Activated effector memory CD4-positive, alpha-beta T cell treated with Interleukin-2 at 50 U/mL for 16 hours (primary cell): Measurements from ENCODE around the gene GALR2.

Experiments used
- DNase-seq: peaks from one replicate; pipeline ENCODE4 v3.0.0-alpha.2; 2020

GALR2 gene

DNA sequence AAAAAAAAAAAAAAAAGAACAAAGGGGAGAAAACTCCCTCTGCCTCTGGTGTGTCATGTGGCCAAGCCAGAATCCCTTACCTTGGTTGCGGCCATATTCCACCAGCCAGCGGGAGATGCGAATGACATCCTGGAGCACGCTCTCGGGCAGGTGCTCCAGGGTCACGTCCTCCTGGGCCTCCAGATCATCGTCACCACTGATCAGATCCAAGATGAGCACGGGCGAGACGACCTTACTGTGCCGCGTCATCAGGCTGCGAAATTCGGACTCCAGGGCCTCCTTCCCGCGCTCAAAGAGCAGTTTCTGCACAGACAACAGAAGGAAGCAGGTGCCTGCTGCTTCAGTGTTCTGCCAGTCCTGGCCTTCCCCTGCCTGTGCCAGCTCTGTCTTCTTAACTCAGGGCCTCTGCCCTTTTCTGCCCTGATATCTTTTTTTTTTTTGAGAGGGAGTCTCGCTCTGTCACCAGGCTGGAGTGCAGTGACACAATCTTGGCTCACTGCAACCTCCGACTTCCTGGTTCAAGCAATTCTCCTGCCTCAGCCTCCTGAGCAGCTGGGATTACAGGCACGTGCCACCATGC lies 23.2 kb downstream of the GALR2 start:
- DNase-seq: no peak

DNA sequence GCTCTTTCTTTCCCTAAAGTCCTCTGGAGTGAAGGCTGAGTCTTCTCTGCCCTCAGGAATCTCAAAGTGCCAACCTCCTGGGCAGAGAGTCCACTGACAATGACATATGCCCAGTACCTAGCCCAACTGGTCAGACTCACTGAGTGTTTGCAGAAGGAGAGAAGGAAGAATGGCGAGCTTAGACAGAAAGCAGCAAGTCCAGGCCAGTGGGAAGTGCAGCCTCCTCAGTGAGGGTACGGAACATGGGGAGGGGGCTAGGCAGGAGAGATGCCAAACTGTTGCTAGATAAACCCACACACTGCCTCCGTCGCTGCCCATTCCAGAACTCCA lies 28.3 kb downstream of the GALR2 start:
- no peak for DNase-seq

DNA sequence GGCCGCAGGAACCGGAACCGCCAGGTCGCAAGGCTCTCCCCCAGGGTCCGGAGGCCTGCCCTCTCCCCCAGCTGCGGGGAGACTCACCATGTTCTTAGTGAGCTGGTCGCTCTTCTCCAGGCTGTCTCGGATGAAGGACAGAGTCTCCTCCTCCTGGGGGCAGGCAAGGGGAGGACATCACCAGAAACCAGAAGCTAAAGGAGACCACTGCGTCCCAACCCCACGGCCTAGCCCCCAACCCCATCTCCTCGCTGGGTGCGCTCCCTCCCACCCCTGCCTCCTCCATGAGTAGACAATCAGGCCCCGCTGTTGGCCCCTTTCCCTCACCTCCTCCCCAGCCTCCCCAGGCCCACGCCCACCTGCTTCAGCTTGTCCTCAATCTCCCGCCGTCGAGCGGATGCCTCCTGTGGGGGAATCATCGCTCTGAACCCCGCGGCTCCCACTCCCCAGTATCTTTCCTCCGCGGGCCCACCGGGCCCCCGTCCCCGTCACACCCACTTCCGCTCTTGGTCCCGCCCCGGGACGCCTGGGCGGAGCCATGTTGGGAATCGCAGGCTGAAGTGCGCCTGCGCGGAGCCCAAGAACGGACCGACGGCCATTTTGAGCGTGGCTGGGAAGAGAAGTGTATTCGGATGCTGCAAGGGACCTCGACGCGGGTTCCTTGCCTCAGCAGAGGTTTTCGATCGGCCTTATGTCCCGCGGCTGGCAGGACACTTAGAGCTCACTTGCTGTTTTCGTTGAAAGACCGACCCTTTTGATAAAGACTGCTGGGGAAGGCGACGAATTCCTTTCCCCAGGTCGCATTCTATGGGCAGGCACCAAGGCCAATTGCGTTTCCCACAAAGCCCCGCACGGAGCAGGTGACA lies 28.9 kb downstream of the GALR2 start, which contains the start of gene EXOC7:
EXOC7 (minus strand) TSS at position 514 of the 866 bp plus-strand sequence; CDS start at position 419, 95 bp downstream.
- DNase-seq: peak; percentile 91

DNA sequence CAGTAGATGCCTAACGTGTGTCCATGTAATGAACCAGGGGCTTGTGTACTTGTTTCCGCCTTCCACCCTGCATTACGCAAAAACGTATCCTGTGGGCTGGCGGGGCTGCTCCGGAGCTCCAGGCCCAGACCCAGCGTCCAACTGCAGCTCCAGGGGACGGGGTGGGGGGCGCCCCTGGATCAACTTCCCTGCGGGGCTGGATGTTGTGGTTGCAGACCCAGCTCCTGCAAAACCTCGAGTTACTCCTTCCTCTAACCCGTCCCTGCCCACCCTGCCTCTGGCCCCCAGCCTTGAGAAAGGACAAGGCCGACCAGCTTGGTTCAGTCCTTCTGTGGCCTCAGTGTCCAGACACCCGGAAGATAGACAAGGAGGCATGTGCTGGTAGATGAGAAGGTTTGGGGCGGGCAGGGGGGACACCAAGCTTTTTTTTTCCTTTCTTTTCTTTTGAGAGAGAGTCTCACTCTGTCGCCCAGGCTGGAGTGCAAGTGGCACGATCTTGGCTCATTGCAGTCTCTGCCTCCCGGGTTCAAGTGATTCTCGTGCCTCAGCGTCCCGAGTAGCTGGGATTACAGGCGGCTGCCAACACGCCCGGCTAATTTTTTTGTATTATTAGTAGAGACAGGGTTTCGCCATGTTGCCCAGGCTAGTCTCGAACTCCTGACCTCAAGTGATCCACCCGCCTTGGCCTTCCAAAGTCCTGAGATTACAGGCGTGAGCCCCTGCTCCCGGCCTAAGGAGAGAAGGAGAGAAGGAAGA lies 29.7 kb downstream of the GALR2 start:
- DNase-seq: no peak

DNA sequence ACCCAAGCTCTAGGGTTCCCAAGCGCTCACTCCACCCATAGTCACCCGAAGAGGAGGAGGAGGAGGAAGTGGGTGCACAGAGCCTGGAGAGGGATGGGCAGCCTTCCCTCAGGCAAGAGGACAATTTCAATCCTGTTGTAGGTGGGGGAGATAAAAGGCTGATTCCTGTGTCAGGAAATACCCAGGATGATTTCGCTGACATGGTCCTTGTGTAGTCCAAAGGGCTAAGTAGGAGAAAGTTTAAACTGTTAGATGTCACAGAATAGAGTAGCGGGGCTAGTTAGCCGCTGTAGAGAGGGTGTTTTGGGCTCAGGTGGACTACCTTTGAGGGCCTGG lies 30.3 kb downstream of the GALR2 start:
- no peak for DNase-seq

DNA sequence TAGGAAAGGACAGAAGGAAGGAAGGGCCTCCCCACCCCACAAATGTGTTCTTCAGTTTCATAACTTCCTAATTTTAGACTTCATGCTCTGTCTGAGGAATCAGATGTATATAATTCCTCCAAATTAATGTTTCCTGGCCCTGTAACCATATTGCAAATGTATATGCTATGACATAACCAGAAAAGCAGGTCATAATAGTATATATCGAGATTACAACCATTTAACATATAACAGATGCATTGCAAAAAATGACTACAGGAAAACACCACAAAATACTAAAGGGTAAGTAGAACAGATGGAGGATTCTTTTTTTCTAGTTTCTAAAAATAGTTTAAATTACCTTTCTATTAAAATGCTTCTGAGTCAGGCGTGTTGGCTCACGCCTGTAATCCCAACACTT lies 32.1 kb downstream of the GALR2 start:
- no peak for DNase-seq

DNA sequence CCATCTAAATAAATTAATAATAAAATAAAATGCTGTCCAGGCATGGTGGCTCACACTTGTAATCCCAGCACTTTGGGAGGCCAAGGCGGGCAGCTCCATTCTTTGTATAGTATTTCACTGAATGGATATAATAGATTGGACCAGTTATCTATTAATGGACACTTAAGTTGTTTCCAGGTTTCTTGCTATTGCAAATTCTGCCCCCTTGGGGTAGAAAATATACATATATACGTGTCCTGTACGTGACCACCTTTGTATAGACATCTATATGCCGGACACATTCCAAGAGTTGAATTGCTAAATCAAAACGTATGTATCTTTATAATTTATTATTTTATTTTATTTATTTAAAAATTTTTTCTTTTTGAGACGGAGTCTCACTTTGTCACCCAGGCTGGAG lies 32.9 kb downstream of the GALR2 start:
- no peak for DNase-seq

DNA sequence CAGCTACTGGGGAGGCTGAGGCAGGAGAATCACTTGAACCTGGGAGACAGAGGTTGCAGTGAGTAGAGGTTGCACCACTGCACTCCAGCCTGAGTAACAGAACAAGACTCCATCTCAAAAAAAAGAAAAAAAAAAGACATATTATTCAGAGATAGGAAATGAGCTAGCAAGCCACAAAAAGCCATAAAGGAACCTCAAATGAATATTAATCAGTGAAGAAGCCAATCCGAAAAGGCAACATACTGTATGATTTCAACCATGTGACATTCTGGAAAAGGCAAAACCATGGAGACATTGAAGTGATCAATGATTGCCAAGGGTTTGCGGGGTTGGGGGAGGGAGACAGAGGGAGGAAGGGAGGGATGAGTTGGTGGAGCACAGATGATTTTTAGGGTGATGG lies 37.4 kb downstream of the GALR2 start:
- DNase-seq: no peak

DNA sequence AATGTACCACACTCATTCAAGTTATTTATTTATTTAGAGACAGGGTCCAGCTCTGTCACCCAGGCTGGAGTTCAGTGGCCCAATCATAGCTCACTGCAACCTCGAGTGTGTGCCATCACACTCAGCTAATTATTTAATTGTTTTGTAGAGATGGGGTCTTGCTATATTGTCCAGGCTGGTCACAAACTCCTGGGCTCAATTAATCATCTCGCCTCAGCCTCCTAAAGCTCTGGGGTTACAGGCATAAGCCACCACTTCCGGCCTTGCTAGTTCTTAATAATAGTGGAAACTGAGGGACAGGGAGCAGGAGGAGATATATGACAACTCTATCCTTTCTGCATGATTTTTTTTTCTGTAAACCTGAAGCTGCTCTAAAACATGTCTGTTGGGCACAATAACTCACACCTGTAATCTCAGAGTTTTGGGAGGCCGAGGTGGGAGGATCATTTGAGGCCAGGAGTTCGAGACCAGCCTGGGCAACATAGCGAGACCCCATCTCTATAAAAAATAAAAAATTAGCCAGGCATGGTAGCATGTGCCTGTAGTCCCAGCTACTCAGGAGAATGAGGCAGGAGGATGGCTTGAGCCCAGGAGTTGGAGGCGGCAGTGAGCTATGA lies 40.7 kb downstream of the GALR2 start:
- no peak for DNase-seq

DNA sequence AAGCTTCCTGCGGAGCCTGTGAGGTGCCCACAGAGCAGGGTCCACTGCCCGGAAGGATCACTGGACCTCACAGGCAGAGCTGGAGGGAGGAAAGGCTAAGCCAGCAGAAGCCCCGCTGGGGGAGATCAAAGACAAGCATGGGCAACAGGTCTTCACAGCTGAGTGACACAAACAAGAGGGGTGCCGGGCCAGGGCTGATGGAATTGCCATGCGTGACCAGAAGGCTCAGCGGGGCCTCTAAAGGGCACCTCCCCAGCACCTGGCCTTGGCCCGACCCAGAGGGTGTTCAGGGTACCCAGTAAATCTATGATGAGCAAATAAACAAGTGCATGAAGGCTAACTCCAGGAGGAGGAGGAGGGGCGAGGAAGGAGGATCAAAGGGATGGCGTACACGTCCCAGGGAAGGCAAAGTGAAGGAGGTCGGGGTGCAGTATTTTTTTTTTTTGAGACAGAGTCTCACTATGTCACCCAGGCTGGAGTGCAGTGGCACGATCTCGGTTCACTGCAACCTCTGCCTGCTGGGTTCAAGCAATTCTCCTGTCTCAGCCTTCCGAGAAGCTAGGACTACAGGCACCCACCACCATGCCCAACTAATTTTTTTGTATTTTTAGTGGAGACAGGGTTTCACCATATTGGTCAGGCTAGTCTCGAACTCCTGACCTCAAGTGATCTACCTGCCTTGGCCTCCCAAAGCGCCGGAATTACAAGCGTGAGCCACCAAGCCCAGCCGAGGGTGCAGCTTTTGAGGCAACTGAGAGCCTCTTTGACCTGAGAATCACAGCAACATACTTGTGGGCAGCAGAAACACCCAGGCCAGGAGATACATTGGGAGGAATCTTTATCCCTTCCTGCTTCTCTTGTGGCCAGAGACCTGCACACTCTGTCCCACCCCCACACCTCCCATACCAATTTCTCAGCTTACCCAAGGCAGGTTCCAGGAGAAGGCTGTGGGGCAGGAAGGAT lies 45.1 kb downstream of the GALR2 start:
- no peak for DNase-seq

DNA sequence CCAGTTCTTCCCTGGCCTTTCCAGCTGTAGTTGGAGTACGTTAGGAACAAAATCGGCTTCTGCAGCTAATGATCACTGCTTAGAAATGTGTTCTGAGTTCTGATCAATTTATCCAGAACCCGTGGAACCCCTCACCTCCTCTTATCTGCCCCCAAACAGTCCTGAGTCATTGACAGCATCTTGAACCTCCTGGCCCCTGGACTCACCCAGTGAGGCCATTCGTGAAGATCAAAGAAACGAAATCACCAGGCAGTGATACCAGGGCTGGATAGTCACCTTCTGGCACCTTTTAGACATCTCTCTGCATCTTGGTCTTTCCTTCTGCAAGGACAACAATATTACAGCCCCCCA lies 46.1 kb downstream of the GALR2 start:
- DNase-seq: no peak

DNA sequence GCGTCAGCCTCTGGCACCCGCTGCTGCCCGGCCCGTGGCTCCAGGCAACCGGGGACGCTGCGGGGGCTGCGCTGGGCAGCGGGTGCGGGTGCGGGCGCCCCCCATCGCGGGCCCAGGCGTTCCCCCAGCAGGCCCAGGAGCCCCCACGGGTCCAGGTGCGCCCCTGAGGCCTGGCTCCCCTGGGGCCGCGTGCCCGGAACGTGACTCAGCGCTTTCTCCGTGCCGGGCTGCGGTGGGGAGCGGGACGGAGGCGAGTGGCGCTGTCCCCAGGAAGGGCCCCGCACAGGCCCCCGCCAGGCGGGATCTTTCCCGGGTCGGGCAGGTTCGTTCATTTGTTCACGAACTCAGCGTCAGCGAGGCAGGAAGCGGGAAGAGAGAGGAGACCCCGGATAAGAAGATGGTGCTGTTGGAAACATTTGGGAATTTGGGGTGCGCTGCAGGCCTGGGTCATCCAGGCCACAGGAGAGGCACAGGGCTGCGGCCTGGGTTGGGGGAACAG lies 47.4 kb downstream of the GALR2 start:
- DNase-seq: no peak

DNA sequence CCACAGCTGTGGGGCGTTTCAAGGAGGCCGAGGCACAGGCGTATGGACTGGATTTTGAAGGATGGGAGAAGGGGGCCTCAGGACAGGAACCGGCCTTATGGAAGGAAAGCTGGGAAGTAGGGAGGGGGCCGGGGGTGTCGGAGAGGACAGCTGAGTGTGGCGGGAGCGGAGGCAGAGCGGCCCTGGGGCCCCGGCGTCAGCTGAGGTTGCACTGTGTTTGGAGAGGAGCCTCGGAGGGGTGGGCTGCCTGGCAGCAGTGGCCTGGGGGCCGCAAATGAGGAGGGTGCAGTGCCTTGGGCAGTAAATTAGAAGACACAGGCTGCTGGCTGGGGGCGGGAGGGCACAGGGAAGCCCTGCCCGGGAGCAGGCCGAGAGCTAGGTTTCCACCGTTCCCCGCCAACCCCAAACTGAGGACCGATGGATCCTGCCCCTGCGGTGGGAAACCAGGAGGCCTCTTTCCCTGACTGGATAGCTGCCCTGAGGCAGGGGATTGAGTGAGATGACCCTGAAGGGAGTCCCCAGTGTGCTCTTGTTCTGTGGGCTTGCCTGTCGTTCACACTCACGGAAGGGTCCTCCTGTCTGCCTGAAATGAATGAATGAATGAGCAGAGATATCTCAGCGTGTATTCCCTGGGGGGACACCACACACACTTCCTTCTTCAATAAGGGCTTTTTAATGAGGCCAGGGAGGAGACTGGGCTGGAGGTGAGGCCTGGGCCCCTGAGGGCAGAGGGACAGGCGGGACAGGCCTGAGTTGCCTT lies 48.0 kb downstream of the GALR2 start:
- DNase-seq: no peak

DNA sequence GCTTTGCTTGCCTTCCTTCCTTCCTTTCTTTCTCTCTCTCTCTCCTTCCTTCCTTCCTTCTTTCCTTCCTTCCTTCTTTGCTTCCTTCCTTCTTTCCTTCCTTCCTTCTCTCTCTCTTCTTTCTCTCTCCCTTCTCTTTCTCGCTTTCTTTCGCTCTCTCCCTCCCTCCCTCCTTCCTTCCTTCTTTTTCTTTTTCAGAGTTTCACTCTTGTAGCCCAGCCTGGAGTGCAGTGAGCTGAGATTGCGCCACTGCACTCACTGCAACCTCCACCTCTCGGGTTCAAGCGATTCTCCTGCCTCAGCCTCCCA lies 48.6 kb downstream of the GALR2 start:
- DNase-seq: no peak

DNA sequence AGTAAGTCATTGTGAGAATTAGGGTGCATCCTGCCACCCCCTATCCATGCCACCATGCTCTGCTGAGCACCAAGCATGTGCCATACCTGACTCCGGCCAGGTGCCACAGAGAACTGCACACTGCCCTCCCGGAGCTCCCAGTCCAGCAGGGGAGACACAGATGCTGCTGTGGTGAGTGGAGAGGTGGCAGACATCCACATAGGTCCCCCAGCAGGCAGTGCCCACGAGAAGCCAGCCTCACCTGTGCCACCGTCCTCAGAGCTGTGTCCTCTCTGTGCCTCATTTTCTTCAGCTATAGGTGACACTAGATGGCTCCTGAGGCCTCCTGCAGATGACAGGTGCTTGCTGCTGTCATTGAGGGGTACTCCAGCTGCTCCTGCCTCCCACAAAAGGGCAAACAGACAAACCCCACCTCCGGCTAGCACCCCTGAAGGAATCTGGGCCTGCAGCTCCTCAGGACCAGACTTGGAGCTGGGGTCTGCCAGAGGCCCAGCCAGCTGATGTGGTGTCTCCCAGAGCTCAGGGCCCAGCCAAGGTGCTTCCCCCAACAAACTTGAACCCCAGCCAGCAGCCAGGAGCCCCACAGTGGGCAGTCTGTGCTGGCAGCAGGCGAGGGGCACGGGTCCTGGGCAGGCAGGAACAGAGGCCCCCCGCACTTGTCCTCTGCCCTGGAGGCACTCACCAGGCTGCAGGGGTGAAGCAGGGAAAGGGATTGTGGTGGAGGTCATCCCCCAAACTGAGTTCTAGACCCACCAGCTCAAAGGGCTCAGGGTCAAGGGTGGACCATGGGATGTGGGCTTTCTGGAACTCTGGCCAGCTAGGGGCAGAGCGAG lies 49.4 kb downstream of the GALR2 start:
- no peak for DNase-seq

DNA sequence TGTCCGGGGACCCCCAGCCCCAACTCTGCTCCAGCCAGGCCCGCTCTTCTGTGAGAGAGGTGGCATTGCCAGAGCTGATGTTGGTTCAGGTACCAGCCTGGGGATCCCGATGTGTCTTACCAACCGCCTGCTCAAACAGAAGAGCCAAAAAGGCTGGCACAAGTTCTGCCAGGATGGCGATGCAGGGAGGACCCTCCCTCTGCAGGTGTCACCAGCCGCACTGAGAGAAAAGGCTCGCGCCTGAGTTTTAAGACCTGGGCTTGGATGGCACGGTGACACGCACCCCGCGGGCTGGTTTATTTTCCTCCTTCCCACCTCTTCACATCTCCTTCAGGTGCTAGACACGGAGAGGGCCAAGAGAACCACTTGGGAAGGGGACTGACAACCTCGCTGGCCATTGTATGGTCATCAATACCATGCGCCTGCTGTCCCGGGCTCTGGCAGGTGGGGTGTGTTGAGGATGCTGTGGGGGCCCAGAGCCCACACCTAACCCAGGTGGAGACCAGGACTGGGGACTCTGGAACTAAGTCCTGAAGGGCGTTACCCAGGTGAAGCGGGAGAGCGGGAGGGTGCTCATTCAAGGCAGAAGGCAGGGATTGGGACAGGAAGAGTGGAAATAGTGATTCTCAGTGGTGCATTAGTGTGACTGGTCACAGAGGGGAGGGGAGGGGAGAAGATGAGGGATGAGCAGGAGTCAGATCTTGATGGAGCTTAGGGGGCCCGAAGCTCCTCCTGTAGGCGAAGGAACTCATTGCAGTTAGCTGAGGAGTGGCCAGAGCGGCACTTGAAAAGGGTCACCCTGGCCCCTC lies 50.2 kb downstream of the GALR2 start:
- no peak for DNase-seq

DNA sequence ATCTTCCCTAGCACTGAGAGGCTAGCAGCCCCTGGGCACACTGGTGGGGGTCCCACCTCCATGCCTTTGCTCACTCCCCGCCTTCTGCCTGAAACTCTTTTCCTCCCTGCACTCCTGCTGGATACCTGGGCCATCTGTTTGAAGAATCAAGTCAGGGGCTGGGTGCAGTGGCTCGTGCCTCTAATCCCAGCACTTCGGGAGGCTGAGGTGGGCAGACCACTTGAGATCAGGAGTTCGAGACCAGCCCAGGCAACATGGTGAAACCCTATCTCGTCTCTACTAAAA lies 50.8 kb downstream of the GALR2 start:
- no peak for DNase-seq

DNA sequence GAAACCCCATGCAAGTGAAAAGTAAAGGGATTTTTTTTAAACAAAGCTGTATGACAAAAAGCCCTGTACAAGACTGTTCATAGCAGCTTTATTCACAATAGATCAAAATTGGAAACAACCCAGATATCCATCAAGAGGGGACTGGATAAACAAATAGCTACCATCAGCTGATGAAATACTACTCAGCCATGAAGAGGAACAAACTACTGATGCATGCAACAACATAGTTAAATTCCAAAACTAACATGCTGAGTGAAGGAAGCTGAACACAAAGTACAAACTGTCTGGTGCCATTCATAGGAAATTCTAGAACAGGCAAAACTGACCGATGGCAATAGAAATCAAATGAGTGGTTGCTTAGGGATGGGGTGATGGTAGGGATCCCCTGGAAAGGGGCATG lies 51.3 kb downstream of the GALR2 start:
- DNase-seq: no peak
